HG02840 (cell line): ENCODE measurements around the gene RAB24.

Experiments
- ATAC-seq: cut with Tn5 transposase; IDR thresholded peaks from one replicate; pipeline ENCODE4 v1.9.1; 2021; ENCODE audit warnings: mild to moderate bottlenecking, moderate library complexity, moderate number of reproducible peaks; ENCODE audit not compliant: unreplicated experiment, low FRiP score

The RAB24 gene

DNA sequence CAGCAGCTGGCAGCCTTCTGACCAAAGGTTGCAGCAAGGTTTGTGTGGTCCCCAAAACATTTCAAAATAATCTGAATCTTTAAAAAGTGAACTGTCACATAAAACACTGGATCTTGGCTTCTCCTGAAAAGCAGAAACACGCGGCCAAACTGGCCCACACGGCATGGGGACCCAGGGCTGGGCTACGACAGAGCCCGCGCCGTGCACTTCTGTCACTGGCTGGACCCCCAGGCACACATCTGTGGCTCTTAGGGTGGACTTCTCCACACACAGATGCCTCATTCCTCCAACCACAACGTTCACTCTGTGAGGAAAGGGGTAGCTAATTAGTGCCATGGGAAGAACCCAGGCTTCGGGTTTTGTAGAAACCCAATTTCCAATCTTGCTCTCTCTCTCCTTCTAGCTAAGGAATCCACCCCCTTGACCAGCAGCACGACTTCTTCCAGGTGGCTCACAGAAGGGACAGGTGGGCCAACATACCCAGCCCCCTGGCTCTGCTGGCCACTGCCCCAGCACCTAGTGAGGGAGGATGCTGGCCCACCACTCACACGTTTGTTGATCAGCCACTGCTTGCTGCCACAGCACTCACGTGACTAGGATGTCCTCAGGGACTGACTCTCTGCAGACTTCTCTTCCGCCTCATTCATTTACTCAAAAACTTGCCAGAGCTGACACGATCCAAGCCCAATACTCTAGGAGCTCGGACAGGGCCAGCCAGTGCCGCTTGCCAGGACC lies 30.1 kb upstream of the RAB24 start:
- ATAC-seq: no peak

DNA sequence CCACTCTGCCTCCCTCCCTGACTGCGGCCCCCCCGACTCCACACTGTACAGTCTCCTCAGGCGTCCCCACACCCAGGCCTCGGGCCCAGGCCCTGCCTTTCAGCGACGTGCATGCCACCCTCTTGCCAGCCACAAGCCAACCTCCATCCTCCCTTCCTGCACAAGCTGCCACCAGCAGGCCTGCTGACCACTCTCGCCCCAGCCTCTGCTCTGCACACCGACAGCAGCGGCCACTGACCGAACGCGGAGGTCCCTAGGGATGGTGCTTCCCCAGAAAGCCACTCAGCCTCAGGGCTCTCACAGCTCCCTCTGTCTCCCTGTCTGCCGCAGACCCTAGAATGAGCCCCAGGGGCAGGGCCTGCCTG lies 29.4 kb upstream of the RAB24 start:
- no peak for ATAC-seq

DNA sequence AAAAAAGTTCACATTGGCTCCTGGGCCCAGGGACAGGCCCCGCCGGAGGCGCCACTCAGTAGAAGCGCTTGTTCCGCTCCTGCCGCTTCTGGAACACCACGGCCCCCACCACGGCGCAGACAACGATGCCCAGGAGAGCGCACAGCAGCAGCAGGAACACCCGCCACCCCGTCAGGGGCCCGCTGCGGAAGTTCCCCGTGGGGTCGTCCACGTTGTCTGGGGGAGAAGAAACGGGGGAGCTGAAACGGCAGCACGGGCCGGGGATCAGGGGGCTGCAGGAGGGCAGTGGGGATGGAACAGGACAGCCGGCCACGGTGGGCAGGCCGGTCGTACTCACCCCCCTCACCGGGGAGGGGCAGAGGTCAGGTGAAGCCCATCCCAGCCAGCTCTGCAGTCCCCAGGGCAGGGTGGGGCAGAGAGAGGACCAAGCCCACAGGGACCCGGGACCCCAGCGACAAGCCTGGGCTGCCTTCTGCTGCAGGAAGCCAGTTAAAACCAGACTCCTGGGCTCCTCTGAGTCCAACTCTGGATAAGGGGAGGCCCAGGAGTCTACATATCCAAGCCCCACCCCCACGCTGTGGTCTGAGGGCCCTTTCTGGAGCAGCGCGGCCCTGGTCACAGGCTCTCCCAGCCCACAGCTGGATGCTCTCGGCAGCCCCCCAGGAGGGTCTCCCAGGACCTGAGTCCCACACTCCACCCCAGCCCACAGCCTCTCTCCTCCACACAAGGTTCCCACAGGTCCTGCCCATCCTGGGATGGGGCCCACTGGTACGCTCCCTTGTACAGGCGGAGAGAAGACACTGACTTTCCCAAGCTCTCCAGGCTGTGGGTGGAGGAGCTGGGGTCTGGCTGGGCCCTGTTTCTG lies 28.7 kb upstream of the RAB24 start:
- ATAC-seq: no peak

DNA sequence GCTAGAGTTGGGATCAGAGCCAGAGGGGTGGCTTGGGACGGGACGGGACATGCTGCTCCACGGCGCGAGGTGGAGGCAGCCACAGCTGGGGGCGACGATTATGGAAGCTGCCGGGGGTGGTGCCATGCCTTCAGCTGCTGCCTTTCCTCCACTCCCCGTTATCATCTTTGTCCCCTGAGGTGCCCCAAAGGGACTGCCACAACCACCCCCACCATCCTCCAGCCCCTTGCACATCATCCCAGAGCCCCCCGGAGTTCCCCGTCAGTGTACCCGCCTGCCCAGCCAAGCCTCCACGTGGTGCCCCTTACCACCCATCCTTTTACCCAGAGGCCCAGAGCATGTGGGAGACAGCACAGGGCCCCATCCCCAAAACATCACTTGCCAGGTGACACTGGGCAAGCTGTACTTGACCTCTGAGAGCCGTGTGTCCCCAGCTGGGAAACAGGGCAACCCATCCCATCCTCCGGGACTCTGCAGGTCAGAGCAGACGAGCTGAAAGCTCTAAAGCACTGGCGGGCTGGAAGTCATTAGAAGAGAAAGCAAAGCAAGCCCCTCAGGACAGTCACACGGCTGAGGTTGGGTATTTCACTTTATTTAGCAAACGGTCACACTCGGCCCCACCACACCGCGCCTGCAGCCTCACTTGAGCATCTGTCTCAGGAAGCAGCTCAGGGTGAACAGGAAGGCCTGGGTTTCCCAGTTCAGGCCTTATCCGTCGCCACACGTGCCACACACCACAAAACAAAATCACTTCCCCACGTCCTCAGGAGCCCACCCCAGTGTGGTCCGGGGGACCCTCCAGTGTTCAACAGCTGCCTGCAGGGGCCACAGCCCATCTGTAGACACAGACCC lies 27.7 kb upstream of the RAB24 start:
- ATAC-seq: no peak

DNA sequence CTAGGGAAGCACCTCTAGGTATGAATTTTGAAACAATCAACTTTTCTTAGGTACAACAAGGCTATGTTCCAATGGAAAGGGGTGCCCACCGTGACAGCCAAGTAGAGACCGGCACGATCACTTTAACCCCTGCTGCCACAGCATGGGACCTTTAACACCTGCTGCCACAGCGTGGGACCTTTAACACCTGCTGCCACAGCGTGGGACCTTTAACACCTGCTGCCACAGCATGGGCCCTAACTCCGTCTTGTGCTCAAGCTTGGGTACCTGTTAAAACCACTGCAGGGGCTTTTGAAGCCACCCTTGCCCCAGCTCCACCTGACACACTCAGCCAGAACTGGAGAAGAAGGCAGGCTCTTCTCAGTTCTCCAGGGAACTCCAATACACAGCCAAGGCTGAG lies 26.4 kb upstream of the RAB24 start:
- no peak for ATAC-seq

DNA sequence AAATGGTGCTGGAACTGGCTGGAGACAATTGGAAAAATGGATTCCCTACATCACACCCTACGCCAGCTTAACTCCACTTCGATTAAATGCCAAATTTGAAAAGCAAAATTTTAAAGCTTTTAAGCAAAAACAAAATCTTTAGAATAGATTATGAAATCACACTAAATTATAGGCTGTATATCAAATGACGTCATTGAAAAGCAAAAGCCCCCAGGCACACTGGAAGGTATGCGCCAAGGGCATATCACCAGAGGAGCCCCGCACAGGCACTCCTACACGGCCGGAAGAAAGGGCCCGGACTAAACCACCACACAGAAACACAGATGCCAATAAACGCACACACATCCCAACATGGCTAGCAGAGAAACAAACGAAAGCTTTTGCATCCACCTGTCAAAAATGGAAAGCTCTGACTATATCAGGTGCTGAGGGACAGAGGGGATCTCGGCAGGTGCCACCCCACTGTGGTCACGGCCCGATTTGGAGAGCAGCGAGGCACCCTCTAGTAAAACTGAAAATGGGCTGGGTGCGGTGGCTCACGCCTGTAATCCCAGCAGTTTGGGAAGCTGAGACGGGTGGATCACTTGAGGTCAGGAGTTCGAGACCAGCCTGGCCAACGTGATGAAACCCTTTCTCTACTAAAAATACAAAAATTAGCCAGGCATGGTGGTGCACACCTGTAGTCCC lies 25.2 kb upstream of the RAB24 start:
- no peak for ATAC-seq

DNA sequence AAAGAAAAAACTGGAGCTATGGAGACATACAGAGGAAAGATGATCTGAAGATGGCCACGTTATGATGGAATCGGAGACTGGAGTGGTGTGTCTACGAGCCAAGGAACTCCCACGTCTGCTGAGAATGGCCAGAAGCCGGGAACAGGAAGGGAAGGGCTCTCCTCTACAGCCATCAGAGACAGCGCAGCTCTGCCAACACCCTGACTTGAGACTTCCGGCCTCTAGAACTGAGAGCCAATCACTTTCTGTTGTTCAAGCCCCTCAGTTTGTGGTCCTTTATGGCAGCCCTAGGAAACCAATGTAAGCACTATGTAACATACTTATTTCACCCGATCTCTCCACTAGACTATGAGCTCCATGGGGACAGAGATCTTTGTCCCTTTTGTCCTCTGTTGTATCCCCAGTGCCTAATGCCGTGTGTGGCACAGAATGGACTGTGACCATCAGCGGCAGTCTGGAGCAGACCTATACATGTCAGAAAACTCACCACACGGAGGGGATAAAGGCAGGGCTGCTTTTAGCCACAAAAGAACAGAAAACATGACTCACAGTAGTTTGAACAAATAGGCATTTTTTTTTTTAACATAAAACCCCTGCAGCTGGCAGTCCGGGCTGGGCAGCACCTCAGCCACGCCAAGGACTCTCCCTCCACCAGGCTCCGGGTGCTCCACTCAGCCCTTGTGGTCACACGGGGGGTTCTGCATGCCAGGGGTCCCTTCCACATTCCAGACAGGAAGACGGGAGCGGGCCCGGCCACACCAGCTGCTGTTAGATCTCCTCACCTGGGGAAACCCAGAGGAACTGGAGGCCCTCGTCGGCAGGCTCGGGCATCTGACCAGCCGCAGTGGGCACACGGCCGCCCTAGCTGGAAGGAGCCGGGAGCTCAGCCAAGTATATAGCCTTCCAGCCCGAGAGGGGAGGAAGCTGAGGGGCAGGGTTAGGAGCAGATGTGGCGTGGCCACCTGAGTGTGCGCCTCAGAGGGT lies 24.3 kb upstream of the RAB24 start:
- ATAC-seq: no peak

DNA sequence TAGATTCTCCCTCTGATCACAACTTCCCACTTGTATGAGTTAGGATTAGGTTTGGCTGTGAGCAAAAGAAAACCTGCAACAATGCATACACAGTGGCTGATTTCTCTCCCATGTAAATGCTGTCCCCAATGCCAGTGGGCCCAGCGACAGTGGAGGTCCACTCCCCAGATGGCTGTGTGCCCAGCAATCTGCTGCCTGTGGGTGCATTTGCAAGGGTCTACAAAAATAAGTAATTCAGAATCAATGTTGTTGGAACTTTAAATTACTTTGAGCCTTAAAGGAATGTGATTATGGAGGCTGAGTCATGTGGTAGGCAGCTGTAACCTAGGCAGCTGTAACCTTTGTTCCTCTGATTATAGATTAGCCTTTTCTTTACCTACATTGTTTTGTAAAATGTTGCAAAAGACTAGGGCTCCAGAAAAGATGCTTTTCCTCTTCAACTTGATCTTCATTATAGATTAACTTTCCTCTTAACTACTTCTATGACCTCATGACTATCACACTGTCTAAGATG lies 22.4 kb upstream of the RAB24 start:
- ATAC-seq: no peak

DNA sequence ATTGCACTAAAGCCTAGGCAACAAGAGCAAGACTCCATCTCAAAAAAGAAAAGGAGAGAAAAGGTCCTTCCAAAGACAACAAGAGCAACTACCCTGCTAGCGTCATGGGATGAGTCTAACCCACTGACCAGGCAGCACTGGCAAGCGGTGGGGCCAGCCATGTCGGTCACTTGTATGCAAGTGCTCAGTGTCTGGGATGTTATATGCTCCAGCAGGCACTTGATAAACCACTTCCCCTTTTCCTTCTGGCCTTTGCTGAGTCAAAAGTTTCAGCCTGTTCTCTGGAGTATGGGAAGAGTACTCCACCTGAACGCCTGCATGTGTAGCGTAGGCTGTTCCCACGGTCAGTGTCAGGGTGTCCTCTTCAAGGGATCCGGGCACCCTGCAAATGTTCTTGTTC lies 17.4 kb upstream of the RAB24 start:
- ATAC-seq: no peak

DNA sequence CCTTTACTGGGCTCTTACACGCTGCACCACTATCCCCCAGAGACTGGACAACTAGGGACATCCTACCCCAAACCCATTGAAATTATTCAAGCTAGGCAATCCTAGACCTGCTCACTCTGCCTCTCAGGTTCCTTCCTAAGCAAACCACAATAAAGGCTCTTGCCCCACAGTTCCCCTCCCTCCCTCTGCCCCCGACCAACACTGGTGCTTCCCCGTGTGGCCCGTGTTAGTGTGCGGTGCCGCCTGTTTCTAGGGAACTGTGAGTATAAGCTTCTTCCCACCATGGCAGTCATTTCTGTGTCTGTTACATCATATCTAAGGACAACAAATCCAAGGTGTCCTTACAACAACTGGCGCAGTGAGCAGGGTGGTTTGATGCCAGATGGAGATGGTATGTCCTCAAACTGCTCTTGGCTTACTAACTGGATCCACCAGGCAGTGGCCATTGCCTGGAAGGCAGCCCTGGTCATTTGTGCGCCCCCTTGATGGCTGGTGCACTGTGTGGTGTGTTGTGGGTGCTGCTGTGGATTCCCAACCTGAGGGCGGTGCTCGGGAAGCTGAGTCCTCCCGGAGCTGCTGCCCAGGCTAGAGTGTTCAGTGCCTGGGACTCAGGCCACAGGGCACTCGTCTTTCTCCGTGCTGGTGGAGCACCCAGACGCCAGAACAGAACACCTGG lies 16.5 kb upstream of the RAB24 start:
- ATAC-seq: no peak

DNA sequence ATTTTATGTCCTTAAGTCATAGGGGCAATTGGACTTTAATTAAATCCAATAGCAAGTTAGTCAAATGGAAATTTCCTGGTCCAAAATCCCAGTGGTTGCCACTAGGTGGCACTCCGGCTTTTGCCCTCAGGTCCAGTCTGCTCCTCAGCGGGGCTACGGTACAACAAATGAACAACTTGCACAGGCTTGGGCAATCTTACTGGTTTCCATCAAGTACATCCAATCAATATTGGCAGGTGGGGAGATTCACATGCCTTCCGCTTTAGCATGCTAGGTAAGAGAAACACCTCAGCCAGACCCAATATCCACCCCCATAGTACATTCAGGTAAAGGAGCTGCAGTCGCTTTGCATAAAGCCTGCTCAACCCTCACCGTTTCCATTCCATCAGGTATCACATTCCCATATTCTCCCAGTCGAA lies 14.4 kb upstream of the RAB24 start:
- no peak for ATAC-seq

DNA sequence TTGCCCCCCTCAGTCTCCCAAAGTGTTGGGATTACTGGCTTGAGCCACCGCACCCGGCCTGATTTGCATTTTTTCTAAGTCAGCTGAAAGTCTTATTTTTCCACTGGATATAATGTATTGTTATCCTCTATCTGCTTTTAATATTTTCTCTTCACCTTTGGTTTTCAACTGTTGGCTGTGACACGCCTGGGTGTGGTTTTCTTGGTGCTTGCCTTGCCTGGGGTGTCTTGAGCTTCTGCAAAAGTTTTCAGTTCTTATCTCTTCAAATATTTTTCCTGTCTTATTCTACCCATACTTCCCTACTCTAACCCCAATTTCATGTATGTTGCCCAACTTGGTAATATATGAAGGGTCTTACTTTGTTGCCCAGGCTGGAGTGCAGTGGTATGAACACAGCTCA lies 12.5 kb upstream of the RAB24 start:
- no peak for ATAC-seq

DNA sequence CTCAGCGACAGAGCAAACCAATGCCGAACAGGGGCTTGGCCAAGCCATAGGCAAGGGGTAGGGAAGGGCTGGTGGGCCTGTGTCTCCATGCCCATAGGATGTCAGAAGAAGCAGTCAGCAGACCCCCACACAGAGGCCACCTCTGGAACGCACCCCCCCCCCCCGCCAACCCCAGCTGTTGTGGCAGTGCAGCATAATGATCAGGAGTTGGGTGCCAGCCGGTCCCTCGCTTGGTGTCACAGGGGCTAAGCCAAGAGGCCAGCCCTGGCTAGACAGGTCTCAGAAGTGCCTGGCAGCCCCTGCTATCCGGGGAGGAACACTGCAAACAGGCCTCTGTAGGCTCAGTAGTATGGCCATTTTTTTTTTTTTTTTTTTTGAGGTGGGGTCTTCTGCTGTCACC lies 11.9 kb upstream of the RAB24 start:
- no peak for ATAC-seq

DNA sequence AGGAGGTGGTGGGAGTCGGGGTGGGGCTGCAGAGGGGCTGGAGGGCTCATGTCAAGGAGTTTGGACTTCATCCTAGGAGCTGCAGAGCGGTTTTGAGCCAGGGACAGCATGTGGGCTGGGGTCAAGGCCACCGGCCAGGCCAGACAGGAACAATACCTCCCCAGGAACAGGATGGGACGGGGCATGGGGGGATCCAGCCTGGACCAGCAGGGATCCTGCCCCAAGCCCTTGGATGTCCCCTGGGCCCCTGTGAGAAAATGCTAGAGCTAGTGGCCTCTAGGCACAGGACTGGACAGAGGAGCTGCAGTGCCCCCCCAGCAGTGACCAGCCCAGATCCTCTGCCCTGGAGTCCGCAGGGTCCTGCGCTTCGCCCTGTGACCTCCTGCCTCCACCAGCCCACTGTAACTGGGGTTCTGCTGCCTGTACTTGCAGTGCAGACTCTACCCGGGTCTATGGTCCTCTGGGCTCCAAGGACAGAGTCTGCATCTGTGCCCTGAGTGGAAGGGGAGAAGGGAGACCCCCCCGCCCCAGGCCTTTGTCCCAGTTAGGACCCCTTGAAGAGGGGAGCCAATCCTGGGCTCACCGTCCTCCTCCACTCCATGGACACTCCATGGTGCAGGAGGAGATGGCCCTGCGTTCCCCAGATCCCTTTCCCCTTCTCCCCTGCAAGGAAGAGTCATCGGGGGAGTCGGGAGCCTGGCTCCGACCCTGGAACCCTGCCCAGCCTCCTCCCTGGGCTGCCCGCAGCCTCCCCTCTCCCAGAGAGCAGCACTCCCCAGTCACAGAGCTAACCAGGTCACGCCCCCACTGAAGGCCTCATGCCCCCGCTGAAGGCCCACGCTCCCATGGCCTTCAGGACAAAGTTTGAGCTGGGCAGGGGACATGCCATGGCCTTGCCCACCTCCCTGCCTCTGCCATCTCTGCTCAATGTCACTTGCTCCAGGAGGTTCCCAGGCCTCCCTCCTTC lies 11.1 kb upstream of the RAB24 start:
- no peak for ATAC-seq

DNA sequence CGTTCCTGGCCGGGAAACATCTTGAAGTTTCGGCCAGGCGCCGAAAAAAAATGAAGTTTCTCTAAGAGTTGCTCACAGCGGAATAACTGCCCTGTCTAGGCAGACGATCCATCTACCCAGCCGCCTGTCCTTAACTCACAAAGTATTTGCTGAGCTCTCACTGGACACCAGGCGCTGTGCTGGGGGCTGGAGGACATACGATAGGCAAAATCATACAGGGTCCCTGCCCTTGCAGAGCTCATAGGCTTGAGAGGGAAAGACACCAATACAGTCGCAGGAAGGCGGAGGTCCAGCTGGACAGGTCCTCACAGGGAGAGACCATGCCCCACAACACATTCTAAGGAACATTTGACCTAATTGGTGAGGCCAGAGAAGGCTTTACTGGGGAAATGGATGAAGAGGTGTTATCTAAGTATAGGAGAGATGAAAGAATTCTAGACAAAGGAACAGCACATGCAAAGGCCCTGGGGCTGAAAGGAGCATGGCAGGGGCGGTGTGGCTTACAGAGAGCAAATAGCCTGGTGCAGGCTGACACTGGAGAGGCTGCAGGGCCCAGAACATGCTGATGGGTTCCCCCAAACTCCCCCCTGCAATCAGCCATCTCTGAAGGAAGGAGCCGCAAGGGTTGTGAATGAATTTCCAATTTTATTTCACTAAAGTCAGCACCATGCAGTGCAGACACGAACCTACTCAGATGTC lies 10.2 kb upstream of the RAB24 start:
- ATAC-seq: no peak

DNA sequence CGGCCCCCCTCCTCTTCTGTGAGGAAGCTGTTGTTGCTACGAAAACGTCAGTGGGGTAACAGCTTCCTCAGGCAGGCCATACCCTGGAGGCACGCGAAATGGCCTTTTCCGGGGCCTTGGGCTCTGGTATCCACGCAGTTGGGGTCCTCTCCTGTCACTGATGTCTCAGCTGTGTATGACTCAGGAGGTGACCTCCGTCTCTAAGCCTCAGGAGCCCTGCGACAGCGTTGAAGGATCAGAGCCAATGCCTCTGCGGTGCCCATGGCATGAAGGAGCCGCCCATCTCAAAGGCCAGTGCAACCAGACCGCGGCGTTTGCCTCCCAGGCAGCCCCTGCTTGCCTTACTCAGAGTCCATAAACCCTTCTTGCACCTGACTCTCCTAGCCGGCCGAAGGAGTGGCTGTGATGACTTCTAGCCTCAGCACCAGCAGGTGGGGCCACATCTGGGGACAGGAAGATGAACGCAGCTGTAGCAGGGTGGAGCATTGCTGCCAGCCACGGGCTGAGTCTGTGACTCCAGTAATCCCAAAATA lies 9.2 kb upstream of the RAB24 start:
- peak; percentile 25 for ATAC-seq
